Breast epithelium (tissue), 3 donors: ENCODE results near the gene KRT78.

Experiments used
- POLR2A ChIP-seq: fragments of 450-650 bp; IDR thresholded peaks from one replicate; pipeline ENCODE4 v1.6.1; 2016; ENCODE audit warnings: antibody characterized with exemption, mild to moderate bottlenecking, moderate library complexity
- TF ChIP-seq, protein P1 (sequence below), 3 donors: fragments of 450-650 bp; IDR thresholded peaks; one replicate each; pipeline ENCODE4 v1.5.1; 2016 to 2017; ENCODE audit warnings: antibody characterized with exemption in 3 of 3, mild to moderate bottlenecking in 3 of 3, moderate library complexity in 3 of 3

- TF ChIP-seq, protein P1, sequence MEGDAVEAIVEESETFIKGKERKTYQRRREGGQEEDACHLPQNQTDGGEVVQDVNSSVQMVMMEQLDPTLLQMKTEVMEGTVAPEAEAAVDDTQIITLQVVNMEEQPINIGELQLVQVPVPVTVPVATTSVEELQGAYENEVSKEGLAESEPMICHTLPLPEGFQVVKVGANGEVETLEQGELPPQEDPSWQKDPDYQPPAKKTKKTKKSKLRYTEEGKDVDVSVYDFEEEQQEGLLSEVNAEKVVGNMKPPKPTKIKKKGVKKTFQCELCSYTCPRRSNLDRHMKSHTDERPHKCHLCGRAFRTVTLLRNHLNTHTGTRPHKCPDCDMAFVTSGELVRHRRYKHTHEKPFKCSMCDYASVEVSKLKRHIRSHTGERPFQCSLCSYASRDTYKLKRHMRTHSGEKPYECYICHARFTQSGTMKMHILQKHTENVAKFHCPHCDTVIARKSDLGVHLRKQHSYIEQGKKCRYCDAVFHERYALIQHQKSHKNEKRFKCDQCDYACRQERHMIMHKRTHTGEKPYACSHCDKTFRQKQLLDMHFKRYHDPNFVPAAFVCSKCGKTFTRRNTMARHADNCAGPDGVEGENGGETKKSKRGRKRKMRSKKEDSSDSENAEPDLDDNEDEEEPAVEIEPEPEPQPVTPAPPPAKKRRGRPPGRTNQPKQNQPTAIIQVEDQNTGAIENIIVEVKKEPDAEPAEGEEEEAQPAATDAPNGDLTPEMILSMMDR (IDR thresholded peaks at IDR 0.05) = no peak
- no peak for TF ChIP-seq POLR2A
These were observed 40.1 kb downstream of the KRT78 start for GRCh38 chr12:52808573-52809160.
